DOHH2 (cell line): ENCODE results near the gene SEMA5B.

ENCODE experiments used
- EZH2phosphoT487 ChIP-seq: fragments of 200-600 bp; sonication (generic); IDR thresholded peaks from 2 replicates; pipeline ENCODE4 v1.6.1; 2017; ENCODE audit warnings: borderline replicate concordance, mild to moderate bottlenecking, antibody characterized with exemption, low read length, moderate library complexity, mixed read lengths
- TF ChIP-seq, protein P1 (sequence below): fragments of 200-600 bp; sonication (generic); IDR thresholded peaks from one replicate; pipeline ENCODE4 v1.5.1; 2014; ENCODE audit warnings: antibody characterized with exemption, mild to moderate bottlenecking, low read depth, low read length; ENCODE audit not compliant: poor library complexity, severe bottlenecking

DNA sequence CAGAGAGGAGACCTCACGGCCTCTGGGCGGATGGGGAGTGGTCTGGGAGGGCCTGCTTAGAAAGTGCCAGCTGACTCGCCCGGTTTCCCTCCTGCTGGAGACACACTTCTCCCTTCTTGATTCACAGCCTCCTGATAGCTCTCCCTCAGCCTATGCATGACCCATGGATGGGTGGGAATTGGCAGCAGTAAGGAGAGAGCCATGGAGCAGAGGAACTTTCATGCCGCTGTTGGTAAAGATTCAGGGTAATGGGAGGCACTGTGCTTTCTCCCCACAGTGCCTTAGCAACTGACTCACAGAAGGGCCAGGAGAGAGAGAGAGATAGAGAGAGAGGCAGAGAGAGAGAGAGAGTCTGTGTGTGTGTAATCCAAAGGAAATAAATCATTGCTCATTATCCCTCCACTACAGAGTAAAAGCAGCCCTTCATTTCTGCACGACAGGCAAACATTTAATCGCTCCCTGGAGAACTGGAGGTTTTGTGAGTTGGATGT is 82.8 kb downstream of the SEMA5B start:
- TF ChIP-seq, protein P1, sequence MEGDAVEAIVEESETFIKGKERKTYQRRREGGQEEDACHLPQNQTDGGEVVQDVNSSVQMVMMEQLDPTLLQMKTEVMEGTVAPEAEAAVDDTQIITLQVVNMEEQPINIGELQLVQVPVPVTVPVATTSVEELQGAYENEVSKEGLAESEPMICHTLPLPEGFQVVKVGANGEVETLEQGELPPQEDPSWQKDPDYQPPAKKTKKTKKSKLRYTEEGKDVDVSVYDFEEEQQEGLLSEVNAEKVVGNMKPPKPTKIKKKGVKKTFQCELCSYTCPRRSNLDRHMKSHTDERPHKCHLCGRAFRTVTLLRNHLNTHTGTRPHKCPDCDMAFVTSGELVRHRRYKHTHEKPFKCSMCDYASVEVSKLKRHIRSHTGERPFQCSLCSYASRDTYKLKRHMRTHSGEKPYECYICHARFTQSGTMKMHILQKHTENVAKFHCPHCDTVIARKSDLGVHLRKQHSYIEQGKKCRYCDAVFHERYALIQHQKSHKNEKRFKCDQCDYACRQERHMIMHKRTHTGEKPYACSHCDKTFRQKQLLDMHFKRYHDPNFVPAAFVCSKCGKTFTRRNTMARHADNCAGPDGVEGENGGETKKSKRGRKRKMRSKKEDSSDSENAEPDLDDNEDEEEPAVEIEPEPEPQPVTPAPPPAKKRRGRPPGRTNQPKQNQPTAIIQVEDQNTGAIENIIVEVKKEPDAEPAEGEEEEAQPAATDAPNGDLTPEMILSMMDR: no peak
- no peak for TF ChIP-seq EZH2phosphoT487
